Right lobe of liver (tissue), 6 donors: ENCODE results near the gene RNGTT. TPM values are rescaled to one million over a fixed set of nuclear protein-coding genes. Genes with fewer than 3 reads are reported as not detected.

Experiments
- ATAC-seq, 4 donors: fragments of 200-7000 bp; cut with Tn5 transposase; one replicate each; pipeline ENCODE4 v1.9.1; 2020; ENCODE audit warnings: mild to moderate bottlenecking in 4 of 4, moderate library complexity in 4 of 4
- DNase-seq, 3 donors: peaks; one replicate each; pipeline ENCODE4 v3.0.0-alpha.2; 2020
- H3K27ac ChIP-seq, 3 donors: fragments of 200-600 bp; one replicate each; pipeline ENCODE4 v1.8.0; 2022
- H3K27me3 ChIP-seq, 2 donors: fragments of 200-600 bp; one replicate each; pipeline ENCODE4 v1.8.0; 2022
- H3K36me3 ChIP-seq, 4 donors: fragments of 200-600 bp; sonication (generic) in 1 of 4; one replicate each; pipeline versions ENCODE4 v1.5.1 to v1.8.0; 2017 to 2022; ENCODE audit warnings: control low read depth in 1 of 4
- H3K4me1 ChIP-seq, 4 donors: fragments of 200-600 bp; sonication (generic) in 1 of 4; one replicate each; pipeline versions ENCODE4 v1.5.1 to v1.8.0; 2017 to 2022; ENCODE audit warnings: control low read depth in 1 of 4
- H3K4me3 ChIP-seq, 3 donors: fragments of 200-600 bp; one replicate each; pipeline ENCODE4 v1.8.0; 2022
- H3K9me3 ChIP-seq, 4 donors: fragments of 200-600 bp; sonication (generic) in 1 of 4; one replicate each; pipeline versions ENCODE4 v1.5.1 to v1.8.0; 2017 to 2022; ENCODE audit warnings: control low read depth in 1 of 4
- POLR2A ChIP-seq: fragments of 450-650 bp; IDR thresholded peaks from one replicate; pipeline ENCODE4 v1.6.1; 2017; ENCODE audit warnings: antibody characterized with exemption, mild to moderate bottlenecking
- WGBS: methylation state at CpG from one replicate; pipeline ENCODE4 v1.1.6; 2018; ENCODE audit warnings: low coverage, low lambda C conversion rate; ENCODE audit not compliant: insufficient coverage; ENCODE audit errors: missing lambda C conversion rate; 5-methylcytosine and 5-hydroxymethylcytosine counted together
- intact Hi-C, 2 donors: fragments of 100-400 bp; cut with DNase I; formaldehyde crosslinking; loops; one replicate each; pipeline versions ENCODE4 v1.11.2 to v1.14.1; 2022
- total RNA-seq, 6 experiments: library from RNA; depleted of rRNA in 2 of 6; stranded (reverse); fragments of >200 nt in 2 of 6; fragmentation: NEBNext Ultra II Directional in 3 of 6; extraction: Animal tissue kit (Norgen Biotek cat#: 25700) in 3 of 6; gene quantifications; one replicate each; pipeline versions ENCODE4 v1.1.0 to v1.2.4, GENCODE V29; 2016 to 2023
- TF ChIP-seq, protein P1 (sequence below), 4 donors: fragments of 200-600 bp in 3 of 4; fragments of 450-650 bp in 1 of 4; IDR thresholded peaks; one replicate each; pipeline versions ENCODE4 v1.5.1 to v1.8.0; 2016 to 2022; ENCODE audit warnings: antibody characterized with exemption in 4 of 4, mild to moderate bottlenecking in 2 of 4
- donor health status: DM: no; HTN: yes; CAD: no.
- donor health status: DM: no; HTN: no; CAD: no.
- donor health status: DM: no; HTN: no; CAD: no.
- donor health status: DM: no; HTN: yes; CAD: no.
- donor health status: DM: no; HTN: yes; CAD: no.

The RNGTT gene
- total RNA-seq, 6 experiments from 2014 or later: 5.7 to 11.2 (median 6.5) TPM

DNA sequence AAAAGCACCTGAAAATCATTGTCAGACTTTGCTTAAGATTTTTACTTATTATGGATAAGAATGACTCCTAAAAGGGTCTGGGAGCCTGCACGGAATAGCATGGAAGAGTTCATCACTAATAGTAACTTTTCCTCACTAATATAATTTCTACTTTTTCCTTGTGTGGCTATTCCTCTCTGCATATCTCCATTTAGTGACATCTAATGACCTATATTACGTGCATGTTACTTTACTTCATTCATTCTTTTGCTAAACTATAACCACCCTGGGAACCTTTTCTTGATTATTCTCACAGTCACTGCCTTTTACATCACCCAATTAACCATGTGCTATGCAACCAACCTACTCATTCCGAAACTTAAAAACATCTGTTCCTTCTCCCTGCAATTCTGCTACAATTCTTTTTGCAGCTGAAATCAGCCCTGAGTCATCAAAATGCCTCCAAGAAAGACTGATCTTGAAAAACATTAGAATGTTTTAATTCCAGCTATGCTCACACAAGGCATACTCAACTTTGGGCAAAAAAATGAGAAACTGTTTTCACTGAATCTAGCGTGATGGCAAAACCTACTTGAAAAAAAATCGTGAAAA is 313.3 kb downstream of the RNGTT start:
- H3K27ac ChIP-seq: no peak overlapping the region
- no peaks in the 10 kb centered on the region for H3K36me3 ChIP-seq
- intact Hi-C loops: no loop called here
- no peak for ATAC-seq
- no peaks in the 10 kb centered on the region for H3K4me1 ChIP-seq
- H3K9me3 ChIP-seq: no peaks in the 10 kb centered on the region
- no peak for DNase-seq
- WGBS: 82% methylated on average over 5 of the region's 5 CpGs
- no peak for TF ChIP-seq POLR2A
- TF ChIP-seq, protein P1, sequence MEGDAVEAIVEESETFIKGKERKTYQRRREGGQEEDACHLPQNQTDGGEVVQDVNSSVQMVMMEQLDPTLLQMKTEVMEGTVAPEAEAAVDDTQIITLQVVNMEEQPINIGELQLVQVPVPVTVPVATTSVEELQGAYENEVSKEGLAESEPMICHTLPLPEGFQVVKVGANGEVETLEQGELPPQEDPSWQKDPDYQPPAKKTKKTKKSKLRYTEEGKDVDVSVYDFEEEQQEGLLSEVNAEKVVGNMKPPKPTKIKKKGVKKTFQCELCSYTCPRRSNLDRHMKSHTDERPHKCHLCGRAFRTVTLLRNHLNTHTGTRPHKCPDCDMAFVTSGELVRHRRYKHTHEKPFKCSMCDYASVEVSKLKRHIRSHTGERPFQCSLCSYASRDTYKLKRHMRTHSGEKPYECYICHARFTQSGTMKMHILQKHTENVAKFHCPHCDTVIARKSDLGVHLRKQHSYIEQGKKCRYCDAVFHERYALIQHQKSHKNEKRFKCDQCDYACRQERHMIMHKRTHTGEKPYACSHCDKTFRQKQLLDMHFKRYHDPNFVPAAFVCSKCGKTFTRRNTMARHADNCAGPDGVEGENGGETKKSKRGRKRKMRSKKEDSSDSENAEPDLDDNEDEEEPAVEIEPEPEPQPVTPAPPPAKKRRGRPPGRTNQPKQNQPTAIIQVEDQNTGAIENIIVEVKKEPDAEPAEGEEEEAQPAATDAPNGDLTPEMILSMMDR (IDR thresholded peaks at IDR 0.05): no peak
- no peaks in the 10 kb centered on the region for H3K27me3 ChIP-seq
- no peak overlapping the region for H3K4me3 ChIP-seq

DNA sequence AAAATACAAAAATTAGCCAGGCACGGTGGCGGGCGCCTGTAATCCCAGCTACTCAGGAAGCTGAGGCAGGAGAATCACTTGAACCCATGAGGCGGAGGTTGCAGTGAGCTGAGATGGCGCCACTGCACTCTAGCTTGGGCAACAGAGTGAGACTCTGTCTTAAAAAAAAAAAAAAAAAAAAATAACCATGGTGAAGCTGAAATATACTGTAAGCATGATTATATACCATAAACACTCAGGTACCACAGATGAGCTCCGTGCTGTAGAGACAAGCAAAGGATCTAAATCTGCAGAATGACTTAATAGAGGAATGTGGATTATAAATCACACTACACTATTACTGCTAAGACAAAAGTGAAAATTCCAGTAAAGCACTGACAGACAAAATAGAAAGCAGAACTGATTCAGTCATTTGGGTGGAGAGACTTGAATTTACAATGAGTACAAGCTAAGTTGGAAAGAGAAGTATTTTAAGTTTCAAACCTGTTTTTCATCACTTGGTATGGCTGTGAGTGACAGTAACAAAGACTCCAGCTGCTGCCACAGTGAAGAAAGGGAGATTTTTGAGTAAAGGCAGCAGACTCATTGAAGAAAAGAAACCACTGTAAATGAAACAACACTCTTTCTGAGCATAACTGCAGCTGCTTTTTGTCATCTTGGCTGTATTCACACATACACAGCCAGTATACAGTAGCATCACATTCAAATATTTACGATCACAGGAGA is 322.1 kb downstream of the RNGTT start:
- no peak for TF ChIP-seq POLR2A
- TF ChIP-seq, protein P1 (IDR thresholded peaks at IDR 0.05): no peak
- H3K27ac ChIP-seq: no peak overlapping the region
- no peak overlapping the region for H3K4me3 ChIP-seq
- WGBS: 78% methylated on average over 7 of the region's 7 CpGs
- H3K9me3 ChIP-seq: no peaks in the 10 kb centered on the region
- no peaks in the 10 kb centered on the region for H3K27me3 ChIP-seq
- ATAC-seq: no peak
- H3K4me1 ChIP-seq: no peaks in the 10 kb centered on the region
- H3K36me3 ChIP-seq: no peaks in the 10 kb centered on the region
- intact Hi-C loops: no loop called here
- DNase-seq: no peak

DNA sequence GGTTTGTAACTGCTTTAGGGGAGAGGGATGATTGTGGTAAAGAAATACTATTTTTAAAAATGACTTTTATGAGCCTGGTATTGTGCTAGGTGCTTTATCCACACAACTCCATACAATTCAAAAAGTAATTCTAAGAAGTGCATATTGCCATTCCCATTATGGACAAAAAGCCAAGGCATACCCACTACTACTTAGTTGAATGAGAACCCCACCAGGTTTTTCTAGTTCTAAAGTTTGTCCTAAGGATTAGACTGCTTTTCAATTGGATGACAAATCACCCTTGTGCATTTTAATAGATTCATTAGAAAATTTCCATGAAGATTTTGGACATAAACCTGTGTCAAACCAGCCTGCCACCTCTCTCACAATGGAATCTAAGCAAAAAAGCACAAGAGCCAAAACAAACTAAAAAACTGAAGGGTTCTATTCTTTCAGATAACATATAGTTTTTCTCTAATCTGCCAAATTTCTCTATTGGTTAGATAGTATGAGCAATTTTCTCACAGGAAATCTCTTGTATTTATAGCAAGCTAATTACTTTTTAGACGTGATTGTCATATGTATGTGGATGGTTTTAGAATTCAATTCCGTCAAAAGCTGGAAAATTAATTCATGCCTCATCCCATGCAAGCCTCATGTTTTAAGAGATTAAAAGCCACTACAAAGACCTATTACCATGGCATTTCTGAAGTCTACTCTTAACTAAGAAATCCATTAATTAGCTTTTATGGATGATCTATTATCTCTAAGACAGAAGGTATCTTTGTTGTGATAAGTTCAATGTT is 325.5 kb downstream of the RNGTT start:
- intact Hi-C loops: no loop called here
- no peak overlapping the region for H3K4me3 ChIP-seq
- no peak for DNase-seq
- no peaks in the 10 kb centered on the region for H3K9me3 ChIP-seq
- H3K27ac ChIP-seq: no peak overlapping the region
- no peak for ATAC-seq
- no peaks in the 10 kb centered on the region for H3K27me3 ChIP-seq
- H3K4me1 ChIP-seq: no peaks in the 10 kb centered on the region
- no peak for TF ChIP-seq POLR2A
- TF ChIP-seq, protein P1 (IDR thresholded peaks at IDR 0.05): no peak
- 74% methylated on average over 2 of the region's 2 CpGs for WGBS
- no peaks in the 10 kb centered on the region for H3K36me3 ChIP-seq

DNA sequence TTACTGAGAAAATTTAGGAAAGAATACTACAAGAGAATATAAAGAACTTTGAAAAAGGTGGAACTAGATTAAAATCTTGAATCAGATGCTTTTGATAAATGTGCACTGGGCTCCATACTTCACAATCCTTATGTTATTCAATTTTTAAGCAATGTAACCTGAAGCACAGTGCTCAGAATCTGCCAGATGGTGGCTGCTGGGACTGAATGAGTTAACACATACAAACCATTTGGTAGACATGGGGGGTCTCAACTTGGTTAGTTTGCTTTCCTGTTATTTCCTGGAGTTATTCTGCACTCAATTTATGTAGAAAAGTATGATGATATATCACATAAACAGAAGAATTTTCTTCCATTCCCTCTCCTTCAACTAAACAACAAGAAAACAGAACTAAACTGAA is 326.5 kb downstream of the RNGTT start:
- intact Hi-C loops: no loop called here
- no peak for DNase-seq

More for the DNA sequence above, 326.5 kb downstream of the RNGTT start:
- H3K27ac ChIP-seq: no peak overlapping the region
- H3K36me3 ChIP-seq: no peaks in the 10 kb centered on the region
- no peak overlapping the region for H3K4me3 ChIP-seq
- TF ChIP-seq POLR2A: no peak
- TF ChIP-seq, protein P1 (IDR thresholded peaks at IDR 0.05): no peak
- no peaks in the 10 kb centered on the region for H3K4me1 ChIP-seq
- H3K9me3 ChIP-seq: no peaks in the 10 kb centered on the region
- no peaks in the 10 kb centered on the region for H3K27me3 ChIP-seq
- no peak for ATAC-seq
